K562 (cell line): ENCODE measurements around the gene TNPO2. TPM values are rescaled to one million over a fixed set of nuclear protein-coding genes. Genes with fewer than 3 reads are reported as not detected.

ENCODE experiments used
- ARHGAP35 ChIP-seq: fragments of 450-650 bp; IDR thresholded peaks from 2 replicates; pipeline ENCODE4 v1.6.1; 2018; ENCODE audit not compliant: partially characterized antibody
- ARNT ChIP-seq, 2 experiments: fragments of 450-650 bp; IDR thresholded peaks; 2 replicates each; pipeline ENCODE4 v1.6.1; 2016; ENCODE audit warnings: mild to moderate bottlenecking in 1 of 2
- ERF ChIP-seq: fragments of 450-650 bp; formaldehyde crosslinking; IDR thresholded peaks from 2 replicates; pipeline ENCODE4 v1.4.0; 2020; ENCODE audit warnings: mild to moderate bottlenecking, mixed read lengths
- GATA2 ChIP-seq: sonication (generic); formaldehyde crosslinking; IDR thresholded peaks from 2 replicates; pipeline ENCODE4 v1.4.0; 2020; ENCODE audit warnings: mild to moderate bottlenecking, missing genetic modification reagents
- HDGF ChIP-seq: fragments of 450-650 bp; IDR thresholded peaks from 2 replicates; pipeline ENCODE4 v1.6.1; 2016
- HINFP ChIP-seq: fragments of 450-650 bp; conservative IDR thresholded peaks from 2 replicates; pipeline ENCODE4 v1.6.1; 2016; ENCODE audit warnings: missing genetic modification characterization, low read depth, mild to moderate bottlenecking, control low read depth, missing compliant biosample characterization
- IFI16 ChIP-seq: fragments of 250-450 bp; sonication (Bioruptor Pico); IDR thresholded peaks from 2 replicates; pipeline ENCODE4 v2.1.2; 2022; ENCODE audit warnings: mild to moderate bottlenecking, inconsistent platforms
- IRF9 ChIP-seq: fragments of 450-650 bp; IDR thresholded peaks from 2 replicates; pipeline ENCODE4 v1.6.1; 2016; ENCODE audit warnings: missing biosample characterization, missing genetic modification characterization
- KAT8 ChIP-seq: fragments of 450-650 bp; IDR thresholded peaks from 2 replicates; pipeline ENCODE4 v1.6.1; 2016; ENCODE audit warnings: low read depth, mild to moderate bottlenecking
- MEIS2 ChIP-seq: fragments of 450-650 bp; IDR thresholded peaks from 2 replicates; pipeline ENCODE4 v1.6.1; 2014; ENCODE audit warnings: mild to moderate bottlenecking; ENCODE audit not compliant: partially characterized antibody
- NFATC3 ChIP-seq: fragments of 450-650 bp; IDR thresholded peaks from 2 replicates; pipeline ENCODE4 v1.6.1; 2017; ENCODE audit warnings: mild to moderate bottlenecking
- NUFIP1 ChIP-seq: fragments of 450-650 bp; IDR thresholded peaks from 2 replicates; pipeline ENCODE4 v1.6.1; 2018; ENCODE audit not compliant: partially characterized antibody
- PHB2 ChIP-seq: fragments of 450-650 bp; IDR thresholded peaks from 2 replicates; pipeline ENCODE4 v1.6.1; 2017; ENCODE audit warnings: low read depth
- SAP30 ChIP-seq: fragments of 200-600 bp; sonication (generic); IDR thresholded peaks from 2 replicates; pipeline ENCODE4 v1.6.1; 2012; ENCODE audit warnings: borderline replicate concordance, low read depth, mild to moderate bottlenecking, moderate library complexity, low read length, control low read depth, inconsistent platforms; ENCODE audit not compliant: insufficient read depth, poor library complexity, severe bottlenecking
- SIN3B ChIP-seq: fragments of 450-650 bp; IDR thresholded peaks from 2 replicates; pipeline ENCODE4 v1.6.1; 2017; ENCODE audit warnings: low read depth, mild to moderate bottlenecking, moderate library complexity
- SMARCA4 ChIP-seq: fragments of 450-650 bp; IDR thresholded peaks from 2 replicates; pipeline ENCODE4 v1.6.1; 2016
- ZNF212 ChIP-seq: fragments of 450-650 bp; formaldehyde crosslinking; IDR thresholded peaks from 2 replicates; pipeline ENCODE4 v1.4.0; 2020; ENCODE audit warnings: mild to moderate bottlenecking
- ZNF263 ChIP-seq: sonication (generic); formaldehyde crosslinking; IDR thresholded peaks from 2 replicates; pipeline ENCODE4 v1.8.0; 2022; ENCODE audit warnings: mild to moderate bottlenecking, missing genetic modification reagents, borderline replicate concordance
- ZNF518B ChIP-seq: fragments of 250-450 bp; sonication (Bioruptor Pico); IDR thresholded peaks from 2 replicates; pipeline ENCODE4 v1.5.0; 2021; ENCODE audit warnings: mild to moderate bottlenecking, moderate library complexity
- ZNF699 ChIP-seq: fragments of 250-450 bp; sonication (Bioruptor Pico); IDR thresholded peaks from 2 replicates; pipeline ENCODE4 v1.8.0; 2021; ENCODE audit warnings: mild to moderate bottlenecking, moderate library complexity; ENCODE audit not compliant: insufficient replicate concordance
- ZNF76 ChIP-seq: fragments of 250-450 bp; sonication (Bioruptor Pico); IDR thresholded peaks from 2 replicates; pipeline ENCODE4 v1.4.0; 2020; ENCODE audit warnings: mild to moderate bottlenecking, moderate library complexity, borderline replicate concordance
- polyA plus RNA-seq, 8 experiments: library from polyadenylated mRNA; depleted of rRNA in 4 of 8; stranded (reverse) in 5 of 8; unstranded in 3 of 8; fragments of >200 nt; fragmentation: Nextera tagmentation in 2 of 8; fragmentation: Illumina TruSeq in 1 of 8; extraction: Ambion mirVana in 2 of 8; extraction: Trizol in 1 of 8; gene quantifications; 2 replicates each; pipeline versions ENCODE4 v1.2.1 to v1.2.3, GENCODE V29; 2011 to 2014; ENCODE audit warnings: inconsistent platforms in 1 of 8, missing spikeins in 1 of 8
- total RNA-seq, 7 experiments: library from RNA; depleted of rRNA in 6 of 7; stranded (reverse); fragments of >200 nt in 6 of 7; fragmentation: Illumina TruSeq in 2 of 7; extraction: Trizol in 2 of 7; gene quantifications; 2 replicates each; pipeline versions ENCODE4 v1.2.1 to v1.2.3, GENCODE V29; 2011 to 2021; ENCODE audit warnings: low replicate concordance in 1 of 7
- TF ChIP-seq, protein P1 (sequence below): fragments of 450-650 bp; IDR thresholded peaks from 2 replicates; pipeline ENCODE4 v1.6.1; 2014; ENCODE audit warnings: low read depth, mild to moderate bottlenecking, moderate library complexity, borderline replicate concordance

TNPO2 gene
- total and polyA plus RNA-seq, 9 of the 15 experiments (the other 6 are each of a cell fraction or from before 2014, with no cell fraction given), result 6.0 to 126 (median 53.8) TPM

DNA sequence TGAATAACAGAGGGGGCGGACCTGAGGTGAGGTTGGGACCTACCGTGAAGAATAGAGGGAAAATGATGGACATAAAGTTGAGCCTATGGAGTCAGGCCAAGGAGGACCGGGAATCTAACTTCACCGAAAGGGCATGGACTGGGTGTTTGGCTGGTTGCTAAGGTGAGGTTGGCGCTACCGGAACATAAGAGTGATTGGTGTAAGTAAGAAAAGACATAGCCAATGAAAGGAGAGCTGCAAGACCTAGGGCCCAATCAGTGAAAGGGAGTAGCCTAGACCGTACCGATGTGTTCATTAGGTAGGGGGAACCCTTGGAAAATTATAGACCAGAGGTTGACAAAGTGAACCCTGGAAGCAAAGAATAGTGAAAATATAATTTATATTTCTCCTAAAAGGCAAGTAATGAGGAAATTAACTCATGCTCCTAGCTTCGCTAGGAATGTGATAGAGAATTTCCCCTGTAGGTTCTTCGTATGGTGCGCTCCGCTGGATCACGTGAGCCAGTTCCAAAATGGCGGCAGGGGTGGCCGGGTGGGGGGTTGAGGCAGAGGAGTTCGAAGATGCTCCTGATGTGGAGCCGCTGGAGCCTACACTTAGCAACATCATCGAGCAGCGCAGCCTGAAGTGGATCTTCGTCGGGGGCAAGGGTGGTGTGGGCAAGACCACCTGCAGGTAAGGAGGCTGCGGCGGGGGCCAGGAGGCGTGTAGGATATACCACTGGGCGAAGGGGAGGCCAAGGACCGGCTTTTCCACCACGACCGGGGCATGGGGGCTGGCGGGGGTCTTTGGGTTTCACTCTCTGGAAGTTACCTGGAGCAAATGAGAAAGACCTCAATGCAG lies 13.5 kb upstream of the TNPO2 start, which contains the start of gene GET3 (continued):
- no peak for TF ChIP-seq IRF9 (tag)
- TF ChIP-seq ERF (CRISPR knock-in tag), result peak; percentile 19; the same call in 1 of the 2 replicates
- TF ChIP-seq ZNF263 (CRISPR knock-in tag), result no peak
- no peak for TF ChIP-seq ARHGAP35
- TF ChIP-seq KAT8, result peak; percentile 75; the same call in 1 of the 2 replicates
- TF ChIP-seq SIN3B, result peak; percentile 100
- TF ChIP-seq, protein P1, sequence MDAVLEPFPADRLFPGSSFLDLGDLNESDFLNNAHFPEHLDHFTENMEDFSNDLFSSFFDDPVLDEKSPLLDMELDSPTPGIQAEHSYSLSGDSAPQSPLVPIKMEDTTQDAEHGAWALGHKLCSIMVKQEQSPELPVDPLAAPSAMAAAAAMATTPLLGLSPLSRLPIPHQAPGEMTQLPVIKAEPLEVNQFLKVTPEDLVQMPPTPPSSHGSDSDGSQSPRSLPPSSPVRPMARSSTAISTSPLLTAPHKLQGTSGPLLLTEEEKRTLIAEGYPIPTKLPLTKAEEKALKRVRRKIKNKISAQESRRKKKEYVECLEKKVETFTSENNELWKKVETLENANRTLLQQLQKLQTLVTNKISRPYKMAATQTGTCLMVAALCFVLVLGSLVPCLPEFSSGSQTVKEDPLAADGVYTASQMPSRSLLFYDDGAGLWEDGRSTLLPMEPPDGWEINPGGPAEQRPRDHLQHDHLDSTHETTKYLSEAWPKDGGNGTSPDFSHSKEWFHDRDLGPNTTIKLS, result no peak
- no peak for TF ChIP-seq IFI16 (CRISPR knock-in tag)
- TF ChIP-seq NUFIP1, result peak; percentile 91
- peak; percentile 80 for TF ChIP-seq SAP30
- TF ChIP-seq NFATC3, result 0 out of 2 replicates have a peak, but pooled peaks have one; percentile 53
- TF ChIP-seq MEIS2, result no peak
- TF ChIP-seq GATA2, result no peak
- no peak for TF ChIP-seq ZNF699
- TF ChIP-seq ZNF76, result no peak
- TF ChIP-seq HINFP (tag), result no peak
- no peak for TF ChIP-seq PHB2
- TF ChIP-seq ZNF212 (CRISPR knock-in tag), result no peak
- TF ChIP-seq ZNF518B (CRISPR knock-in tag), result no peak
- no peak for TF ChIP-seq SMARCA4
- TF ChIP-seq HDGF, result no peak
- TF ChIP-seq ARNT (IDR thresholded peaks at IDR 0.05), result peak; percentile 44 to 68; a peak in 2 of 4 replicates
